GM18909 (cell line): Measurements from ENCODE around the gene ADAMTSL3.

Source experiments
- ATAC-seq: cut with Tn5 transposase; IDR thresholded peaks from one replicate; pipeline ENCODE4 v1.9.1; 2021; ENCODE audit warnings: mild to moderate bottlenecking; ENCODE audit not compliant: unreplicated experiment, poor library complexity

The ADAMTSL3 gene

DNA sequence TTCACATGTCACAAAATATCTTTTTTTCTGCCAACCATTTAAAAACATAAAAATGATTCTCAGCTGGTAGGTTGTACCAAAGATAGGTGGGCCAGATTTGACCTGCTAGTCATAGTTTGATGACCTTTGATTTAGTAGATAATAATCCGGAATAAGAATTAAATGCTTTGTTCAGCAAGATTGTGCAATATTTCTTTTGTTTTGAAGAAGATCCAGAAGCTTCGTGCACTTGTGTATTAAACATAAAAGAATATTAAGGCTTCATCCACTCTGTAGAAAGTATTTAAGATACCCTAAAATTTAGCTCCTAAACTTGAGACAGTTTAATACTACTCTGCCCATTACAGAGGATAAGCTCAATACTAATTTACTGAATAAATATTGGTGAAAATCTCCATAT is 258.4 kb downstream of the ADAMTSL3 start:
- no peak for ATAC-seq

DNA sequence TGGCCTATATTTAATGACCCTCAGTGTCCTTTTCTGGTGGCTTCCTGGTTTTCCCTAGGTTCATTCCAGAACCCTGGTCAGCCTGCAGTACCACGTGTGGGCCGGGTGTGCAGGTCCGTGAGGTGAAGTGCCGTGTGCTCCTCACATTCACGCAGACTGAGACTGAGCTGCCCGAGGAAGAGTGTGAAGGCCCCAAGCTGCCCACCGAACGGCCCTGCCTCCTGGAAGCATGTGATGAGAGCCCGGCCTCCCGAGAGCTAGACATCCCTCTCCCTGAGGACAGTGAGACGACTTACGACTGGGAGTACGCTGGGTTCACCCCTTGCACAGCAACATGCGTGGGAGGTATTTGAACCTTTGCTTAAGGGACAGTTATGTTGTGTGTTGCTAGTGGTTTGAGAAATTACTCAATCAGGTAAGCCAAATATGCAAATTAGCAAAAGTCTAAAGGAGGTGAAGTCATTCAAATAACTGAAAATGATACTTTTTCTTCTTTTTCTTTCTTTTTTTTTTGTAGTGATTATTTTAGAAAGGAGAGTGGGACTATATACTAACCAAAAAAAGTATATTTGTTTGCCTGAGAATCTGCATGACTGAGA is 259.2 kb downstream of the ADAMTSL3 start:
- no peak for ATAC-seq

DNA sequence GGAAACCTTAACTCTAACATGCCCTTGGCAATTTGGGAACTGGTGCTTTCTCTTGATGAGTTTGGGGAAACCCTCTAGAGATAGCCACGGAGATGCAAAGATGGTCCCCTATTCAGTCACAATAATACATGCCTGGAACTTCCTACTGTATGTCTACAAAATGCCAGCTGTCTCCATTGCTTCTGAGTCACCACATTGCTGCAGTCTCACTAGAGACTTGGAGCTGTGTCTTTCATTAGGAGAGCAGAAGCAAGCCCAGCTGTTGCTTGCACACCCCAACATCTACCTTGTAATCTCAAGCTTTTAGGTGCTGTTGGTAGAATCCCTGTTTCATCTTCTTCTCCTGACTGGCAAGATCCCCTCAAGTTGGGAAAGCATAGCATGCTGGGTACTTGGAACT is 261.0 kb downstream of the ADAMTSL3 start:
- no peak for ATAC-seq

DNA sequence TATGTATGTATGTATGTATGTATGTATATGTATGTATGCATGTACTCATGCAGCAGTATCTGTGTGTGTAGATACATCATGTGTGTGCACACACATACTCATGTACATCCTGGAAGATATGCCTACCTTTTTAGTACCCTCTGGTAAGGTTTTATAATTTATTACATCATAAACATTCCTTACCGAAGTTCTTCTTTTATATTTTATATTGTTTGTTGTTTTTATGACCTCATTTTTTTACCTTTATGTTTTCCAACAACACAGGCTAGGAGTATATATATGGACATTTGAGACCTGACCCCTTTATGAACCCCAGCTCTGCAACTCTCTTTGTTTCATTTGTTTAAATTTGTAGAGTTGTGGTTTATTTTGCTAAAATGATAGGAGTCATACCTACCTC is 263.5 kb downstream of the ADAMTSL3 start:
- no peak for ATAC-seq

DNA sequence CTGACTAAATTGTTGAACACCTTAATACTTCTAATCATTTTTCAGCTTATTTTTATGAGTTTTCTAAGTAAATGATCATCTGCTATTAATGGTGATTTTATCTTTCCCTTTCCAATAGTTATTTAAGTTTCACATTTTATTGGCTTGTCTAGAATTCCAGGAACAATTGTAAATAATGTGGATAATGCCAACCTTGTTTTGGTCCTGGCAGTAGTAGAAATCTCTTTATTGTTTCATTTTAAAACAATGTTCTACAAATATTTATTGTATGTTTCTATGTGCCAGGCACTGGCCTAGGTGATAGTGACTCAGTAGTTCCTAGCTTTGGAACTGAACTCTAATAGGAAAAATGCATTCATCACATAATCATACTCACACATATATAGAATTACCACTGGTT is 264.1 kb downstream of the ADAMTSL3 start:
- ATAC-seq: no peak

DNA sequence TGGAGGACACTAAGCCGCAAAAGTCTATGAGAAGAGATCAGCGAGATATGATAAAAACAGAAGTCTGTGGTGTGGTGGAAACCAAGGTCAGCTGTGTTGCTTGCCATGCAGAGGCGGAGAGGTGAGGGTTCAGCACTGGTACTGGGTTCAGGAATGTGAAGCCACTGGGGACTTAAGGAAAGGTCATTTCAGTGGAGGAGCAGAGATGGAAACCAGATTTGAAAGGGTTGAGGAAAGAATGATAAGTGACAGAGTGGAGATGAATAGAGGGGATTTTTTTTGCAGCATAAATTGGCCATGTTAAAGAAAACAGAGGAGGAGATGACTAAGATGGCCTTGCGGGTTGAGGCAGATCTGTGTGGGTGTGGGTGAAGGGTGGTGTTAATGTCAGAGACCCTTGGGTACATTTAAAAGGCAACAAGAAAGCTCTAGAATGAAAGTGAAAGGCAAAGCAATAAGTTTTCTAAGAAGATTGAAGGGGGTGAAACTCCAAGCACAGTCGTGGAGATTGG is 265.5 kb downstream of the ADAMTSL3 start:
- peak; percentile 77 for ATAC-seq

DNA sequence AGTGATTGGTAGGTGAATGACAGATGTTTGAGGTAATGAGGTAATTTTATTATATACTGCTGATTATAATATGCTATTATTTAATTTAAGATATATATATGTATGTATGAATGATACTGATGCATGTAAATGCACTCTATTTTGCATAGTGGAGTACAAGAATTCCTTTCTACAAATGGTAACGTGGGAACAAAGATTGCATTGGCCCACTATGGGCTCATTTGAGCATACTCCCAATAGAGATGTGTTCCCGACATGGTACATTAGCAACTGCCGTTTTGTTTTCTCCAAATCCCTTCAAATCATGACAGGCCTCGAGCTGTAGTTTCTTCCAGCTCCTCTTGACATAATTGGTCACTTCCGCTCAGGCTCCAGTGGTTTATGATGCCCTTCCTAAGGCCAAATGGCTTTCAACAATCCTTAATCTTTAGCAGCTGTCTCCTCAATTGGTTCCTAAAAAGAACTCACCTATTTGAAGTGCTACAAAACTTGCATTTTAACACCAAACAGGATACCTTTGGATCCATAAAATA is 266.1 kb downstream of the ADAMTSL3 start:
- no peak for ATAC-seq

DNA sequence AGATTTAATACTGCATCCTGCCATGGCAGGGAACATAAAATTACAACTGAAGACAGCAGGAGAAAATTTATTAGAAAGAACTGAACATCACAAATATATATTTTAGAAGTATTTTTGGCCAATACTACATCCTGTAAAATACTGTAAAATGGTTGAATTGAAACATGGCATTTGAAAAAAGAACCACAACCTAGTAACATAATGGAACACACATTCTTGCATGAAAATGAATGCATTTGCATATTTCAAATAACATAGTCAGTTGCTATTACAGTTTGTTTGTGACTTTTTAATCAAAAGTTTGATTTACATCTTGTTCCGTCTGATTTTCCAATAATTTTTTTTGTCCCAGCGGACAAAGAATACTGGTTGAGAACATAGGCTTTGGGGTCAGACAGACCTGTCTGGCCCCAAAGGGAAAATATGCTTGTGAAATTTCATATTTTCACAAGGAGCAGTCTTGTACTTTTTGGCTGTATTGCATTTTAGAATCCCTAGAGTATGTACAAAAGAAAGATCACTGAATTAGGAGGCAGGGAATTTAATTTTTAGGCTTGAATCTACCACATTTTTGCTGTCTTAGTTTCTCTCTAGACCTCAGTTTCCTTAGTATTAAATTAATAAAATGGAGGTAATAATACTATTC is 268.8 kb downstream of the ADAMTSL3 start:
- no peak for ATAC-seq

DNA sequence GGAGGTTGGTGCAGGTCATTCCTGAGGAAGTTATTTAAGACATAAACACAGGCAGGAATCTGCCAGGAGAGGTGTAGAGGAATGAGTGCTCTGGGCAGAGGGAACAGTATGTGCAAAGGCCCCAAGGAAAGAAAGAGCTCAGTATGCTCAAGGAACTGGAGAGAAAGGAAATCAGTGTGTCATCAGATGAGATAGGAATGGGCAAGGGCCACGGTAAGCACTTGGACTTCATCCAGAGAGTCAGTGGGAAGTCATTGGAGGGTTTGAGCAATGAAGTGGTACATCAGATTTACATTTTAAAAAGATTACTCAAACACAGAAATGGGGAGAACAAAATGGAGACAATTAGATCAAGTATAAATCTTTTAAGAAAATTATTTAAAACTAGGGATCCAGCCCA is 272.2 kb downstream of the ADAMTSL3 start:
- ATAC-seq: no peak

DNA sequence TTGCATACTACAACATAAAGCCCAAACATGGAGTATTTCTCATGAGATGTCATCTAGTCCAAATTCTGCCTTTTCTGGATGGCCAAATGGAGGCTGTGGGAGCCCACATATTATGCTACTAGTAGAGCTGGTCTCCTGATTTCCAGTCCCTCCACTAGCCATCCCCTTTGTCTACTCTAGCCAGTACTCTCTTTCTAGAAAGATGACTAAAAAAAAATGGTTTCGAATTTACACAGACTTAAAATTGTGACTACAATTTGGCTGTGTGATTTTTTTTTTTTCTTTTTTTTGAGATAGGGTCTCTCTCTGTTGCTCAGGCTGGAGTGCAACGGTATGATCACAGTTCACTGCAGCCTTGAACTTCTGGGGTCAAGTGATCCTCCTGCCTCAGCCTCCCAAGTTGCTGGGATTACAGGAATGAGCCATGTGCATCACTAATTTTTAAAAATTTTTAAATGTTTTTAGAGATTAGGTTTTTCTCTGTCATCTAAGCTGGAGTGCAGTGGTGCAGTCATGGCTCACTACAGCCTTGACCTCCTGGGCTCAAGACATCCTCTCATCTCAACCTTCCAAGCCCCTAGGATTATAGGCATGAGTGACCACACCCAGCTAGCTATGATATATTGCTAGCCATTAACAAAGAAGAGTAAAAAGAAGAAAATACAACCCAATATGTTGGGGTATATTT is 273.9 kb downstream of the ADAMTSL3 start:
- peak; percentile 49 for ATAC-seq

DNA sequence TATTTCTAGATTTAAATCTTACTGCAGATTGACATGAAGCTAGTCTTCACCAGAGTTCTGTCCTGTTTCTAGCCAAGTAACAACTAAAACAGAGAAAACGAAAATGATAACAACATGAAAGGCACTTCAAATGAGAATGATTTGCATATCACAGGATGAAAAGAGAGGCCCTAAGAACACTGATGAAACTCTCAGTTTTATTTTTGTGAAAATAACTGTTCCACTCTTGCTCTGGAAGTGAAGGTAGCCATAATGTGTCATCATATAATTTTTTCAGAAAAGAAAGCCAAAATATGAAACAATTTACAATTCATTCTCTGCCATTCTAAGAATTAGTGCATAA is 274.4 kb downstream of the ADAMTSL3 start:
- peak; percentile 86 for ATAC-seq

DNA sequence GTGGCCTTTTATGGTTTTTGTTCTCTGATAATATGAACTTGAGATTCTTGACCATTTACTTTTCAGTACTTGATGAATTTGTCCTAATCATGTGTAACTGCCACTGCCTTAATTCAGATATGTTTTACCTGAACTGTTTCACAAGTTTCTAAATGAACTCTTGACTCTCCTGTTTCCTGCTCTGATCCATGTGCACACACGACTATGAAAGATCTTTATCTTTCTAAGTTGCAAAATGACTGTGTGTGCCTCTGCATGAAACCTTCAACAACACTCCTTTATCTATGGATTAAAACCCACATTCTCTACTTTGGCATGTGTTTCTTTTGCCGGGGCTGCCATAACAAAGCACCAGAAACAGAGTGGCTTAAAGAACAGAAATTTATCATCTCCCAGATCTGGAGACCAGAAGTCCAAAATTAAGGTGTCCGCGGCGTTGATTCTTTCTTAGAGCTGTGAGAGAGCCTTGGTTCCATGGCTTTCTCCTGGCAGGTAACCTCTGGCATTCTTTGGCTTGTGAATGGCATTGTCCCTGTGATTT is 275.0 kb downstream of the ADAMTSL3 start:
- peak; percentile 43 for ATAC-seq

DNA sequence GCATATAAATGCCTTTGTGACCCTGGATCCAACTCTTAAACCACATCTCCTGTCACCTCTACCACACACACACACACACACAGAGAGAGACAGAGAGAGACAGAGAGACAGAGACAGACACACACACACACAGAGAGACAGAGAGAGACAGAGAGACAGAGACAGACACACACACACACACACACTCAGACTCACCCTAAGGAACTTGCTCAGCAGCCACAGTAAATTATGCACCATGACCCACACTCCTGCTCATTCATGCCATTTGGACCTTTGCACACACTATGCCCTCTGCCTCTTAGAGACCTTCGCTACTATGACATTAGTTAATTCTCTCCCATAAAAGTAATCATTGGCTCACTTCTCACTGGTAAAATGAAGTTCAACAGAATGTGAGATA is 275.7 kb downstream of the ADAMTSL3 start:
- no peak for ATAC-seq

DNA sequence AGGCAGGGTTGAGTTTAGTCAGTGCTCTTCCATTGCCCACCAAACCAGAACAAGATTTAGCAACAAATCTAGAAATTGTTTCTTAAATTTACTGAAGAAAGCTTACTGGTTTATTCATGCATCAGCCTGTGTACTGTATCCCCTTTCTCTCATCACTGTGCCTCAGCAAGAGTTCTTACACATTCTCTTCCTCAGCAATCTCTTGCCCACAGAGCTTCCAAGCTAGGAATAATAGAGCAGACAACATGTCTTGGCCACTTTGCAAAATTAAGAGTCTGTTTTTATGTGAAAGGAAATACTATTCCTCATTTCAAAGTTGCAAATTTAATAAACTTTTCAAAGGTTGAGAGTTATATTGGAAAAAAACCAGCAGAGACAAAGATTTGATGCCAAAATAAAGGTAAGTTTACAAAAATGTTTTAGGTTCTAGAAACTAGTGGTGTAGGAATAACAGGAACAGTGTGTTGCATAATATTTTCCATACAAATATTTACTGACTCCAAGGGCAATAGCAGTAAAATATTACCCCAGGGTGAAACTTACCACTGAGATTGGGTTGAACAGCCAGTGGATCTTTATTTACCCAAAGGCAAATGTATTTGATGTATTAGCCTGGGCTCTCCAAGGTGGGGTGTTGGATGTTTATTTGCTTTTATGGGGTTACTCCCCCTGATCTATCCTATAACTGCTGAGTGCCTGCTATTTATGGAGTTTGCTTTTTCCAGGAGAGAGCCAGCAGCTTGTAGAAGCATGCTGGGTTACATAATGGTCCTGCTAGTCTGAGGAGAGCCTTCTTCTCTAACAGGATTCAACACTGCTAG is 276.7 kb downstream of the ADAMTSL3 start:
- ATAC-seq: no peak

DNA sequence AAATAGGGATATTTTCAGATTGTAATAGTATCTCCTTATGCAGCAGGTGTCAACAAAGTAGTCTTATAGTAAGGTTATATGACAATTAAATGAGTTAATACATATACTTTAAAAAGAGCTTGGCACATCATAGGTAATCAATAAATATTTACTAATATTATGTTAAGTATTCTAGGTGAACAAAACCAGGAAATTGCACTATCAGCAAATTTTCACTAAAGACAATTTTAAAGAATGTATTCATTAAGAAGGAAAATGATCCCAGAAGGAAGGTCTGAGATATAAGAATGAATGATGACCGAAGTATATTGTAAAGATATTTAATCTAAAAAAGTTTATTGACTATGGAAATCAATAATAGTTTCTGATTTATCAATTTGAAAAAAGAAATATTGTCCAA is 281.9 kb downstream of the ADAMTSL3 start:
- ATAC-seq: no peak

DNA sequence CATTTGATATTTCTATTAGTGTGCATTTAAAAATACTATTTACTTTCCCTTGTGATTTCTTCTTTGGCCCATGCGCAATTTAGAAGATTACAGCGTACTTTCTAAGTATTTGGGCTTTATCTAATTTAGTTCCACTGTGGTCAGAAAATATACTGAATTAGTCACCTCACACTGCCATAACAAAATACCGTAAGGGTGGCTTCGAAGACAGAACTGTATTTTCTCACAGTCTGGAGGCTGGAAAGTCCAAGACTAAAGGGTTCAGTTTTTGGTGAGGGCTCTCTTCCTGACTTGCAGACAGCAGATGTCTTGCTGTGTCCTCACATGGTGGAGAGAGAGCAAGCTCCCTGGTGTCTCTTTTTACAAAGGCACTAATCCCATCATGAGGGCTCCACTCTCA is 286.2 kb downstream of the ADAMTSL3 start:
- no peak for ATAC-seq

DNA sequence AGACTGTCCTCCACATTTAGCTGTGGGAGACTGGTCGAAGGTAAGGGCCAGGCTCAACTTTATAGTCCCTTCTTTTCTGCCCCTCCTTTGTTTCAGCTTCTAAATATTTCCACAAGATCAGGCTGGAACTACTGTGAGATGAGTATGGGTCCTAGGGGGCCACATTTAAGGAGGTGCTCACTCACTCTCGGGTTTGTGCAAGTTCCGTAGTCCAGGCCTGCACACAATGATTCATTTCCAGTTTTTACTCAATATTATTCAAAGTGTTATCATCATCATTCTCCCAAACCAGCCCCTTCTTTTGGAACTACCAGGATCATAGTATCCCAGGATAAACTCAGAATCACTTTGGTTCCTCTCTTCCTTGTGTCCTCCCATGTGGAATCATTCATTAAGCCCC is 289.1 kb downstream of the ADAMTSL3 start:
- no peak for ATAC-seq

DNA sequence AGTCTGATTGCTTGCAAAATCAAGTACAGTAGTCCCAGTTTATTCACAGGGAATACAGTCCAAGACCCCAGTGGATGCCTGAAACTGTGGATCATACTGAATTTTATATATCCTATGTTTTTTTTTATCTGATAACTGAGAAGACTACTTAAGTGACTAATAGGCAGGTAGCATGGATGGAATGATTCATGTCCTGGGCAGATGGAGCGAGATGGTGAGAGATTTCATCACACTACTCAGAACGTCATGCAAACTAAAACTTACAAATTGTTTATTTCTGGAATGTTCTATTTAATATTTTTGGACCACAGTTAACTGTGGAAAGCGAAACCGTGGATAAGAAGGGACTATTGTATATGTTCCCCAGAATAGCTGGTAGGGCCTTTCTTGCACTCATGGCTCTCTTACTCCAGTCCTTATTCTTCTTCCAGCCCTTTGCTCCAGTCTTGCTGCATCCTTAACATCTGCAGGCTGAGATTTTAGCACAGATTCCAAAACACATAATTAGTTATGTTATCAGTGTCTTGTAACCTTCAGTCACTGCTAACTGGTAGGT is 290.0 kb downstream of the ADAMTSL3 start:
- no peak for ATAC-seq

DNA sequence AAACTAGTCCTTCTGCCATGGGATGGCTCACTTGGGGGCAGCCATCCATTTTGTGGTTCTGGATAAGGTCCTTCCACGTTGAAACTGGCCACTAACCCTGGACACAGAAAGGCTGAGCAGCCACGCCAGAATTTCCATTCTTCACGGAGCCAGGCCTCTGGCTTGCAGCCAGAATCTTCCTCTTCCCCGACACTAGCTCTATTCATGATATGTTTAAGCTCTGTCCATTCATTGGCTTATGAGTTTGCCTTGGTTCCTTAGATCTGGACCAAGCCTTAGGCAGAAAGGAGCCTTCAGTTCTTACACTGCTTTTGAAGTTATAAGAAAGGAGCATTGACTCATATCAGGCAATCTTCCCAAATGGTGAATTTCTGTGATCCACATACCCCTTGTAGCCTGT is 293.2 kb downstream of the ADAMTSL3 start:
- no peak for ATAC-seq

DNA sequence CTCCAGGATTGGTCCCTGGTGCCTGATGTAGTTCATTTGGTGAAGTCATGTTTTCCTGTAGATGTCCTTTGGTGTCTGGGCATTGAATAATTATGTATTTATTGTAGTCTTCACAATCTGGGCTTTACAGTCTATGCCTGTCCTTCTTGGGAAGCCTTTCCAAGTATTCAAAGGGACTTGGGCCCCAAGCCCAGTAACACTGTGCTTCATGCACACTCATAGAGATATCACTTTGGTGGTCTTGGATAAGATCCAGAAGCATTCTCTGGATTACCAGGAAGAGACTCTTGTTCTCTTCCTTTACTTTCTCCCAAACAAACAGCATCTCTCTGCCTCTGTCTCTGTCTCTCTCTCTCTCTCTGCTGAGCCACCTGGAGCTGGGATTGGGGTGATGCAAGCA is 300.6 kb downstream of the ADAMTSL3 start:
- no peak for ATAC-seq
